SH-SY5Y (cell line): ENCODE results near the gene FFAR4.

ENCODE experiments used
- GATA2 ChIP-seq: IDR thresholded peaks from 2 replicates; pipeline ENCODE4 v1.6.1; 2011; ENCODE audit warnings: mild to moderate bottlenecking, low read depth, low read length
- GATA3 ChIP-seq: IDR thresholded peaks from 2 replicates; pipeline ENCODE4 v1.6.1; 2011; ENCODE audit warnings: low read depth, mild to moderate bottlenecking, low read length, moderate library complexity

The FFAR4 gene

DNA sequence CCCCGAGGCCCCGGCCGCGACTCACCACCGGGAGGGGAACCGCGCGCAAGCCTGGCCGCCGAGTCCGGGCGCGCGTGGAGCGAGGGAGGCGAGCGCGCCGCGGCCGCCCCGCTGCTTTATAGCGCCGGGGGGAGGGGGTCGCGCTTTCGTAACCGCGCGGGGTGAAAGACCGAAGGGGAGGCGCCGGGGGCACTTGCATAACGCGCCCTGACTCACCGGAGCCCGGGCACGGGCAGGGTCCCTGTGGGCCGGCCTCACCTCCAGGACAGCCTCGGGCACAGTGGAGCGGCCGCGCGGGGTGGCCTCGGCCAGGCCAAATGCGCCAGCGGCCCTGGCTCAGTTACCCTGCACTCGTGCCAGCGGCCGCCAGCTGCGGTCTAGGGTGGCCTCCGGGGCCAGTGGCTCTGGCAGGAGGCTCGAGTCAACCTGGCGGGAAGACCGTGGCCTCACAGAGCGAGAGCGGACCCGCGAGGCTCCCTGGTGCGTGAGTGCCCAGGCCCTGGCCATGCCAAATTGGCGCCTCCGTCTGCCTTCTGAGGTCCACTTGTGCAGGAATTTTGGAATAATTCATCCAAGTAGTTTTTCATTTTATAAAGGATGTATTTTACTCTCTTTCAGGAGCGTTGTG, 34.8 kb downstream of the FFAR4 start, which contains the start of gene RBP4:
Gene RBP4, minus strand, starts transcription at position 90 of the 628 bp plus-strand sequence. CDS start 207 bp downstream, outside the sequence.
- TF ChIP-seq GATA2 (no peak), GATA3 (no peak)

DNA sequence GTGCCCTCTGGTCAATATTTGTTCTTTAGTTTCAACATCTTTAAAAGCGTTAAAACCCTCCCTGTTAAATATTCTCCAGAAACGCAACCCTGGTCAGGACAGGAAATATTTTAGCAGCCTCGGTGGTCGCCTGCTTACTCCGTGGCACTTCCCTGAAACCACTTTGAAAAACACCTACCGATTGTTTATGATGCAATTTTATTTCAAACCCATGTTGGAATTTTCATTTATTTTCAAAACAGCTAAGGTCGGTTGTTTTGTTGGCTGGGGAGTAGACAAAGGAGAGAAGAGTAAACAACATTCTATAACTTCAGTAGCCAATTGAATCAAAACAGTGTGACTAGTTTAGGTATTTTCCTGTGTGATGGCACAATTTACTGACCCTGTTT, 35.3 kb downstream of the FFAR4 start:
- TF ChIP-seq GATA2 (no peak), GATA3 (no peak)

DNA sequence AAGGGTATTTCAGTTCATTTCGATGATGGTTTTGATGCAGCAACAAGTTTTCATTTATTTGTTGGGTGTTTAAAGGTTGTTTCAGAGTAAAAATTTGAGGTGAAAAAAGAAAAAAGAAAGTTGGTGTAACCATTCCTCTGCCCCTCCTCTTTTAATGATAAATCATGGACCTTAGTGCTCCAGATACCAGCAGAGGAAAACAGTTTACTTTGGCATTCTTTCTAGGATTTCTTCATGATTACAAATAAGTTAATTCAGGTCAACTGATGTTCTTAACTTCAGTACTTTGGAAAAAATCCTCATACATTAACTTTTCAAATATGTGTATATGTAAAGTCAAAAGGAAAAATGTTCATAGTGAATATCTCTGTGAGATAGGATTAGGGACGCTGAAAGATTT, 36.6 kb downstream of the FFAR4 start:
- TF ChIP-seq GATA3 (no peak), GATA2 (no peak)

DNA sequence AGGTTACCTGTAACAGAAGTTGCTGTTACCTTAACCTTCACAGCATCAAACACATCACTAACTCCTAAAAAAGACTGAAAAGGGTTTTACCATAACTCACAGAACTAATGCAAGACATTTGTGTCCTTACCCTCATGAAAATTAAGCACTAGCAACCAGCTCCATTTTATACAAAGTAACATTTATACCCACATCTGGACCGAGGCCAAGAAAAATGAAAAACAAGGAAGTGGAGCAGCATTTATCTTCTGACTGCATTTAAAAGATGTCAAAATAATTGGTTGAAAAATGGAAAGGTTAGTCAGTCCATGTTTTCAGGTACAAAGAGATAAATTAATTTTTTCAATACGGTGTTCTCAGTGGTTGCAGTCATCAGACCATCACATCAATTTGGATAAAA, 37.7 kb downstream of the FFAR4 start:
- TF ChIP-seq GATA3 (no peak), GATA2 (no peak)

DNA sequence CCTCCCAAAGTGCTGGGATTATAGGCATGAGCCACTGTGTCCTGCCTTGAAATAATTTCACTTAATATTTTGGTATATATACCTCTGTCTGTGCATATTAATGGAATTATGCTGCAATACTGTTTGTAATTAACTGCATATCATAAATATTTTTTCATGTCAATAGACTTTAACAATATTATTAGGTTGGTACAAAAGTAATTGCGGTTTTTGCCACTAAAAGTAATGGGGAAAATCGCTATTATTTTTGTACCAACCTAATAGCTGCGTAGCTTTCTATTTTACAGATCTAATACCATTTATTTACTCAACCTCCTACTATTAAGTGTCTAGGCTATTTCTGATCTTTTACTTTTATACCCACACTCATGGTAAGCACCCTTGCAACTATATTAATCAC, 42.0 kb downstream of the FFAR4 start:
- TF ChIP-seq GATA3 (no peak), GATA2 (no peak)

DNA sequence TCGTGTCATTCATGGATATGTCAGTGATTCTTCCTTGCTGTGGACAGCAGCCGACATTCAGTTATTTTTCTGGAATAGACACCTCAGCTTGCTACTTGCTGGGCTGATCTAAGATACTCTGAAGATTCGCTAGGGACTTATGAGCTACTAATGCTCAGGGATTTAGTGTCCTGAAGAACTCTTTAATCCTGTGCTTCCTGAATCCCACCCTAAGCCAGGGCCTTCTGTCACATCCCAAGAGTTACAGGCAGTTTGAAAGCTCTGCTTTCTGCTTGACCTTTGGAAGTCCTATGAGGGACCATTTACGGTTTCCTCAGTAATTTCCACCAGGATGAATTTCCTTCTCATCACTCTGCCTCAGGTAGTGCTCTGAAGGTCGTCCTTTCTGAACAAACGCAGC, 45.8 kb downstream of the FFAR4 start, which contains the start of gene PDE6C:
Gene PDE6C, plus strand, starts transcription at position 227 of the 400 bp plus-strand sequence. CDS start 189 bp downstream, outside the sequence.
- no peak for TF ChIP-seq GATA2
- no peak for TF ChIP-seq GATA3

DNA sequence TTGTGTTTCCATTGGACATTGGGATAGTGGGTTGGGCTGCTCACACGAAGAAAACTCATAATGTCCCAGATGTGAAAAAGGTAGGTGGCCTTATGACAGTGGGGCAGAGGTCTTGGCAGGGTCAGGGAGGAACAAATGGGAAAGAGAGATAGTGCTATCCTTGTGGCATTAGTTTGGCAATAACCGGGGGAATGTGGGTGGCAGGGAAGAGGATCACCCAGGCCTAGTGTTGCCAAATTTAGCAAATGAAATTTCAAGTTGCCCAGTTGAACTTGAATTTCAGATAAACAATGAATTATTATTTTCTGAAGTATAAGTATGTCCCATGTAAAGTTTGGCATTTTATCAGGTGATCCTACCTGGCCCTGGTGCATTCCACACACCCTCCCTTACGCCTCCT, 46.7 kb downstream of the FFAR4 start:
- TF ChIP-seq GATA3, result no peak
- TF ChIP-seq GATA2, result no peak

DNA sequence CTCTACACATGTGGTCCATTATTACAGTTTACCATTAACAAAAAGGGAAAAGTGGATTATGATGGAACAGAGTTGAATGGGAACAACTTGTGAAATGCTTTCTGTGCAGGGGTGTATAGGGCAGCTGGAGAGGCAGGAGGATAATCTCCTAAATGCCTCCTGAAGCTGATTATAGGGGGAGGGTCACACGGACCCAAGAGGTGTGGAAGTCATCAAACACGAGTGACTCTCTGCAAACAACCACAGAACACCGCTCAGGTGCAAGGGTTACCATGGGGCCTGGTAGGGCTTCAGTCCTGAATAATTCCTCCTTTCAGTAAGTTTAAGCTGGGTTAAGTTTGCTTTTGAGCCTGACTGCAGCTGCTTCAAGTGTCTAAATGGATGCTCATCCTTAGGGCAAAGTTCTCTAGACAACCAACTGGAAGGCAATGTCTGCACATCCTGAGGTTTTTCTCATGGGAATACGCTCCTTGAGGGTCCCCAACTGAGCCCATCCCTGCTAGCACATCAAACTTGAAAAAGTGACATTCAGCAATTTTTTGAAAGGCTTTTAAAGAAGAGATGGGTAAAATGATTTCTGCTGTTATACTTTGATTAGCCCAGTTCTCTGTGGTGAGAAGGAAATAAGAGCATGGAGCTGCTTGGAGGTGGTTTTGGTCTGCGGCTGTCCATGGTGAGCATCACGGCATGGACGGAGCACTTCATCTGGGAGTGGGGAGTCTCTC, 47.8 kb downstream of the FFAR4 start:
- TF ChIP-seq GATA2 (no peak), GATA3 (no peak)

DNA sequence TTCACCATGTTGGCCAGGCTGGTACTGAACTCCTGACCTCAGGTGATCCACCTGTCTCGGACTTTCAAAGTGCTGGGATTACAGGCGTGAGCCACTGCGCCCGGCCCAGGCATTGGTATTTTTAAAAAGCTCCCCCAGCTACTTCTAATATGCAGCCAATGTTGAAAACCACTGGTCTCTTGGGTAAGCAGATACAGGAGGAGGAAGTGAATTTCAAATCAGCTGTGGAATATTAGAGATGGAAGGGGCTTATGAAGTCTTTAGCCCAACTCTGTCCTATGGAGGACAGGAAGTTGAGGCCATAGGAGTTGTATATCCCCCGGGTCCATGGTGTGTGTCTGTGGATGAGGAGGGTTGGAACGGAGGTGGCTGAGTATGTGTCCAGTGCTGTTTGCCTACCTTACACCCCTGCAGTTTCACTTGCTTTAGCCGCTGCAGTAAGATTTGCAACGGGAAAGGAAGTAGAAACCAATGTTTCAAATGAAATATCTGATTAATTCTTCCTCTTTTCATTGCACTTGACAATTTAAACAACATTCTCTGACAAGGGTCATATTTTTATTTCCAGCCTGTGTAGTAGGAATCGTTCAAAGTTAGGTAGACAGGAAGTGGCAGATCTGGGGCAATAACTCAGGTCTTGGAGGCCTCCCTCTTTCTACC, 49.2 kb downstream of the FFAR4 start:
- TF ChIP-seq GATA2 (no peak), GATA3 (no peak)

DNA sequence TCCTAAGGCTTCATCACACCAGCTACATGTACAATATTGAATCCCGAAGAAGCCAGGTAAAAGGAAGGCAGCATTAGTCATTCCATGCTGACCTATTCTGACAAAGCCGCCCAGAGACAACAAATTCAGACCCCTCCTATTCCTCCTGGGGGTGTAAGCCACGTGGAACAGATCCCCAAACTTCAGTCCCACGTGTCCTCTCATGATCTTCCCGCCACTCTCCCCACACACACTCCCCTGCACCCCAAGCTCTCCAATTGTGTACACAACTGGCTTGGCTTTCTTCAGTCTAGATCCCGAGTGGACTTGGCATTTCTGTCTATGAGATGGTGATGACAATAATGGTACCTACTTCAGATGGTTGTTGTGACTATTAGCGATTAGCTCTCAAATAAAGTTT, 54.5 kb downstream of the FFAR4 start:
- TF ChIP-seq GATA2 (no peak), GATA3 (no peak)

DNA sequence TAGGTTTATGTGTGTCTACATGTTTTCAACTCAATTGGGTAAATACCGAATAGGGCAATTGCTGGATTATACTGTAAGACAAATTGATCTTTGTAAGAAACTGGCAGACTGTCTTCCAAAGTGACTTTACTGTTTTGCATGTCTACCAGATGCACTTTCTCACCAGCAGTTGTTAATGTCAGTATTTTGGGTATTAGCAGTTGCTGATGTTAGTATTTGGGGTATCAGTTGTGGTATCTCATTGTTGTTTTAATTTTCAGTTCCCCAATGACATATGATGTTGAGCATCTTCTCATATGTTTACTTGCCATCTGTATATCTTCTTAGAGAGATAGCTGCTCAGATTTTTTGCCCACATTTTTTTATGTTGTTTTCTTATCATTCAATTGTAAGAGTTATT, 56.5 kb downstream of the FFAR4 start:
- no peak for TF ChIP-seq GATA3
- TF ChIP-seq GATA2, result no peak

DNA sequence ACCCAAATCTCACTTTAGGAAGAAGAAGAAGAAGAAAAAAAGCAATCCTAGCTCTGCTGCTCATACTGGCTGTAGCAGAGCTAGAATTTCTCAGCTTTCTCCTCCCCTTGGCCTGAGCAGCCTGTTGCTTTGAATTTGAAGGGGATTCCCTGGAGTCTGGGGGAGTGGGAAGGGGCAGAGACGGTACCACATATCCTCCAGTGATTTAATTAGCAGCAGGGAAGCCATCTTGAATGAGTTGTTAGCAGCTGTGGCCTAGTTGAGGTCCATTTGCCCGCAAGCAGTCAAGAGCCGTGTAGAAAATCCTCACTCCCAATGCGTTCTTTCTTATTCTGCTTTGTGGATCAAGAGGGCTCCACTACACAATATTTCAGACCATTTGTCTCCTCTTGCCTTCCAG, 62.4 kb downstream of the FFAR4 start:
- no peak for TF ChIP-seq GATA2
- TF ChIP-seq GATA3, result no peak

DNA sequence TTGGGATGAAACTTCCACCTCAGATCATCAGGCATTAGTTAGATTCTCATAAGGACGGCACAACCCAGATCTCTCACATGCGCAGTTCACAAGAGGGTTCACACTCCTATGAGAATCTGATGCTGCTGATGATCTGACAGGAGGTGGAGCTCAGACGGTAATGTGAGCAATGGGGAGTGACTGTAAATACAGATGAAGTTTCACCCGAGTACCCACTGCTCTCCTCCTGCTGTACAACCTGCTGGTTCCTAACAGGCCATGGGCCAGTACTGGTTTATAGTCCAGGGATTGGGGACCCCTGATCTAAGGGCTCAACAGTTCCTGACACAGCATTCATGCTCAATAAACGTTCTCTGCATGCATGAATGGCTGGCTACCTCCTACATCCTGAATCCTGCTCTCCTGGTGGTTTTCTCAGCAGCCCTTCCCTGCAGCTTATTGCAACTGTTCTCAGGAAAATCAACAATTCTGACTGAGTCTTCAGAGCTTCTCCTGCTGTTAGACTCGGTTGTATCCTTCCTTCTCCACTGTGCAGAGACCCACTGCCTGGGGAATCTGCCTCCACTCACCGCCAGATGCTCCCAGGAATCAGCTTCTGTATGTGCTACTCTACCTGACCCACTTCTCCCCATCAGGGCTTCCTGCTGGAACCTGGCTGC, 63.3 kb downstream of the FFAR4 start:
- TF ChIP-seq GATA2, result no peak
- TF ChIP-seq GATA3, result no peak

DNA sequence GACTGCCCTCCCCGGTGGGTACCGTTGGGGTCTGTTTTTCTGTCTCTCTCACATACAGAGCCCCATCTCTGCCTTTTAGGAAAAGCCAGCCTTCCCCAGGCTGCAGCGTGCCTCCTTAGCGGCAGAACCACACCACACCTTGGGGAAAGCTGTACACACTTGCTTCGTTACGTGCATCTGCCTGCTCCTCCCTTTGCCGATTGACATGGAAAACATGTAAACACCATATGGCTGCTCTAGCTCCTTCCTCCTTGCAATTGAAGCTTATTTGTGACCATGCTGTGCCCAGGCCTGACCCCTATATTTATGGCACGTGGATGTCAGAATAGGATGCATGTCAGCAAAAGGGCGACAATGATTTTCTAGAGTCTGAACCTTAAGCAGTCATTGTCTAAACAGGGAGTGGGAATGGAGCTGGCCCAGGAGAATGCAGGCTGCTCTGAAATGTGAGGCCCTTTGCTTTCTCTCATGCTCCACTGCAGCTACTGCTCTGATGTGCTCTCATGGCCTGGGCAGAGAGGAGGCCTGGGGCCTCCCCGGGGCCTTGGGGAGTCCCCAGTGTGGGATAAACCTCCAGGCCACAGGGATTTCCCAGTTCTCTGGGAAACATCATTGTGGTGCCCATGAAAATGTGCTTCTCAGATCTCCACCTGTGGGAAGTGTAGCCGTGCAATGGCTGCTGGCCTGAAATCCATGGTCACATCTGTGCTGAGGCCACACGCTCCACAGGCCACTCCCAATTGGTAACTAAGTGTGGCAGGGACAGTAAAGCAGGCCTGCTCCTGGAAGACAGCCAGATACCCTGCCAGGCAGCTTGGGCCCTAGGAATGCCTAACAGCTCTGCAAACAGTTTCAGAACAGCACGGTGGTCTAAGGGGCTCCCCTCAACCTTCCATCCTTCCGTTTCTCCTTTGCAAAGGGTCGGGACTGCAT, 64.4 kb downstream of the FFAR4 start:
- no peak for TF ChIP-seq GATA3
- no peak for TF ChIP-seq GATA2
